Dermis microvascular lymphatic vessel endothelial cell (primary cell): Measurements from ENCODE around the gene TMEM140. TPM values are rescaled to one million over a fixed set of nuclear protein-coding genes. Genes with fewer than 3 reads are reported as not detected.
"Not testable (repeated sequence)": the region's sequence is repeated elsewhere in the genome, so short reads cannot be mapped to it uniquely, and the experiment has no call there.

Experiments
- DNase-seq, 2 donors: peaks; one replicate each; pipeline versions ENCODE4 v3.0.0 to v3.0.0-alpha.2; 2010; ENCODE audit warnings: low read depth in 2 of 2
- total RNA-seq: library from RNA; depleted of rRNA; stranded (reverse); fragments of >200 nt; gene quantifications from 2 replicates; pipeline ENCODE4 v1.2.1, GENCODE V29; 2014

Gene TMEM140
- total RNA-seq, 1 donor from 2014 or later, result 18.5 TPM

DNA sequence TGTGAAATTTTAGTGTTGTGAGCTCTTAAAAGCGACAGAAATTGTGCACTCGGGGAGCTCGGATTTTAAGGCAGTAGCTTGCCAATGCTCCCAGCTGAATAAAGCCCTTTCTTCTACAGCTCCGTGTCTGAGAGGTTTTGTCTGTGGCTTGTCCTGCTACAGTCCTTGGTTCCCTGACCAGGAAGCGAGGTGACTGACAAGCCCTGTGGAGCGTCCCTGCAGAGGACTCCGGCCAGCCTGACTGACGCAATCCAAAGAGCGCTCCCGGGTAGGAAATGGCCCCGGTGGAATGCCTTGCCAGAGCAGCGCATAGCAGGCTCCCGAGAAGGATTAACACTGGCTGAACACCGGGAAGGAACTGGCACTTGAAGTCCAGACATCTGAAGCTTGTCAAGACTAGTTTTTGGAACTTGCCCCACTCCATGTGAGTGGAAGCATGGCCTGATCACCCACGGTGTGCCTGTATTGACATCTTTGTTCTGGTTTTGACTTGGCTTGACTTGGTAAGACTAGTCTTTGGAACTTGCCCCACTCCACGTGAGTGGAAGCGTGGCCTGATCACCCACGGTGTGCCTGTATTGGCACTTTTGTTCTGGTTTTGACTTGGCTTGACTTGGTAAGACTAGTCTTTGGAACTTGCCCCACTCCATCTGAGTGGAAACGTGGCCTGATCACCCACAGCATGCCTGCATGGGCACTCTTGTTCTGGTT, 23.9 kb downstream of the TMEM140 start:
- DNase-seq, result not testable (repeated sequence)

DNA sequence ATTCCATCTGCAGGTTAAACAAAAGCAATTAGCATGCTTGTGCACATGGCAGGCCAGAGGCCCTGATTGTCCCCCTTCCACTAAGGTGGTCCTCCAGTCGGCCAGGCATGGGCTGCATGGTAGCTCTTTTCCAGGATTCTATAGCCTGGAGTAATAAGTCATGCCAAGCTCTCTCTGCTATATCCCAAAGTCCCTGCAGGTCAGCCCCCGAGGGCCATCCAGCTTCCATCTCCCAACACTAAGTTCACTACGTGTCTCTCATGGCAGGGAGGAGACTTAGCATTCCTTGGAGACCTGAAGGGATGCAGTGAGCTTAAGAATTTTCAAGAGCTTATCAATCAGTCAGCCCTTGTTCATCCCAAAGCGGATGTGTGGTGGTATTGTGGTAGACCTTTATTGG, 26.0 kb downstream of the TMEM140 start:
- not testable (repeated sequence) for DNase-seq

DNA sequence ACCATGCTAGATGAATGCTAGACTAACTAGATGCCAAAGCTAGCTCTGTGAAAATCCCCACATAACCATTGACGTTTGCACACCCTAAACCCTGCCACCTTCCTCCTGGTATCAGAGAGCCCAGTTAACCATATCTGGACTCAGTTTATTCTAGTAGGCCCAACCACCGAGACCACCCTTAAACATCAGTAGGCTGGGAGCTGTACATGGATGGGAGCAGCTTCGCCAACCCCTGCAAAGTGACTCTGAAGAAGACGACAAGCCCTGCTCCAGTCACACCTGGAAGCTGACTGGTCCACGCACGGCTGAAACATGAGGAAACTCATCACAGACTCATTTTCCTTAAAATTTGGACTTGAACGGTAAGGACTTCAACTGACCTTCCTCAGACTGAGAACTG, 27.1 kb downstream of the TMEM140 start:
- no peak for DNase-seq

DNA sequence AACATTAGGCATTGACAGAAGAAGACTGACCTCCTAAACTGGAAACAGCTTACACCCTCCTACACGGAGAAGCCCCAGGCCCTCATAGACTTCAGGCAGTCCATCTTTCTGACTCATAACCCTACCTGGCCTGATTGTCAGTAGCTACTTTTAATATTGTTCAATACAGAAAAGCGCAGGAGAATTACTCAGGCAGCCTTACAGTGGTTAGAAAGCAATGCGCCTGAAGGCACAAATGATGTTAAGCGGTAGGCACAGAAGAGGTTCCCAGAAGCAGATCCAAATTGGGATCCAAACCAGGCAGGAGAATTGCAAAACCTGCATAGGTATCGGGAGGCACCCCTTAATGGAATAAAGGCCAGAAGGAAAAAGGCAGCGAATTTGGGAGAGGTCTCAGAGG, 28.1 kb downstream of the TMEM140 start:
- DNase-seq, result no peak

DNA sequence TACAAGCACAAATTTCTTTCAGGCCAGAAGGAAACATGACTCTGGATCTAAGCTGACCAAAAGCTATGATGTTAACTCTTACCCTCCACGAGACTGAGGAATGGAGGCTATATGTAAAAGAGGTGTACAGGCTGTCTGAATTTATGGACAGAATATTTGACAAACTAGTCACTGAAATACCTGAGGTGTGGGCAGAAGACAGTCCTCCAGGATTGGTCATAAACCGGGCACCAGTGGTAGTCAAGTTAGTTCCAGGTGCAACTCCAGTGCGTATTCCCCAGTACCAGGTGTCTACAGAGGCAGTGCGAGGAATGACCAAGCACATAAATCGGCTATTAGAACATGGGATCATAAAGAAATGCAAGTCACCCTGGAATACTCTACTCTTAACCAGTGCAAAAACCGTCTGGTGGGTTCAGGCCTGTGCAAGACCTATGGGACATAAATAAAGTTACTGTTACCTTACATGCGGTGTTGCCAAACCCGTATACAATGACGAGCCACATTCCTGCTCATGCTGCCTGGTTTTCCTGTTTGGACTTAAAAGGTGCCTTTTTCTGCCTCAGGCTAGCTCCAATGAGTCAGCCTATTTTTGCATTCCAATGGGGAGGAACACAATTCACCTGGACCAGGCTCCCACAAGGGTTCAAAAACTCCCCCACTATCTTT, 29.3 kb downstream of the TMEM140 start:
- DNase-seq, result no peak

DNA sequence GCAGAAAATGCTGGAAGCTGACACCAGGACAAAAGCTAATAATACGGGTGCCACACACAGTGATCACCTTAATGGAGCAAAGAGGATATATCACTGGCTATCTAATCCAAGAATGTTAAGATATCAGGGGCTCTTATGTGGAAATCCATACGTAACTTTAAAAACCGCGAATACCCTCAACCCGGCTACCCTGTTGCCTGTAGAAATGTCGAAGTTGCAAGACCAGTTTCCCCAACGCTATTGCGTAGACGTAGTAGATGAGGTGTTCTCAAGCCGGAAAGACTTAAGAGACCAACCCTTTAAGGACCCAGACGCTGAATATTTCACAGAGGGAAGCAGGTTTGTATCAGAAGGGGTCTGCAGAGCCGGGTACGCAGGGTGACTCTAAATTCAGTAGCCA, 30.5 kb downstream of the TMEM140 start:
- no peak for DNase-seq

DNA sequence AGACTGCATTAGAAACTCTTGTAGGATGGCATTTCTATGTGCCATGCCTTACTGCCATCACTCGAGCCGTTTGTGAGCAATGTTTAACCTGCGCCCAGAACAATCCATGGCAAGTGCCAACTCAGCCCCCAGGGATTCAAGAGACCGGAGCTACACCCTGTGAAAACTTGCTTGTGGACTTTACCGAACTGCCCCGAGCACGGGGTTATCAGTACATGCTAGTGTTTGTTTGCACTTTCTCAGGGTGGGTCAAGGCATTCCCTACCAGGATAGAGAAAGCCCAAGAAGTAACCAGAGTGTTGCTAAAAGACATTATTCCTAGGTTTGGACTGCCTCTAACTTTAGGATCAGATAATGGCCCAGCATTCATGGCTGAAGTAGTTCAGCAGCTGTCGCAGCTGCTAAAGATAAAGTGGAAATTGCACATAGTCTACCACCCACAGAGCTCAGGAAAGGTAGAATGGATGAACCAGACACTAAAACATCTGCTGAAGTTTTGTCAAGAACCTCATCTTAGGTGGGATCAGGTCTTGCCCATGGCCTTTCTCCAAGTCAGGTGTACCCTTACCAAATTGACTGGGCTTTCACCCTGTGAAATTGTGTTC, 31.6 kb downstream of the TMEM140 start:
- no peak for DNase-seq

DNA sequence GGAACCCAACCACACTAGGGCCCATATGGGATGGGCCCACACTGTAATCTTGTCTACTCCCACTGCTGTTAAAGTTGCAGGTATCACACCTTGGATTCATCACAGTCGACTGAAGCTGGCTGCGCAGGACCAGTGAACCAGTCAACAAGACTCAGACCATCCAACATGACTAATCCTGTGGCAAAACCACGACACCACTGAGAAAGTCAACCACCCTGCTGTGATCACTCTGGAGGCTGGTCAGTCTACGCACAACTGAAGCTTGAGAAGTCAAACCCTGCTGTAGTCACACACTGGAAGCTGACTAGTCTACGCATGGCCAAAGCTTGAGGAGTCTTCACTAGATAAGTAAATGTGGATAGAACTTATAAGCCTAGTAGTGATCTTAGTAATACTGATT, 32.2 kb downstream of the TMEM140 start:
- no peak for DNase-seq

DNA sequence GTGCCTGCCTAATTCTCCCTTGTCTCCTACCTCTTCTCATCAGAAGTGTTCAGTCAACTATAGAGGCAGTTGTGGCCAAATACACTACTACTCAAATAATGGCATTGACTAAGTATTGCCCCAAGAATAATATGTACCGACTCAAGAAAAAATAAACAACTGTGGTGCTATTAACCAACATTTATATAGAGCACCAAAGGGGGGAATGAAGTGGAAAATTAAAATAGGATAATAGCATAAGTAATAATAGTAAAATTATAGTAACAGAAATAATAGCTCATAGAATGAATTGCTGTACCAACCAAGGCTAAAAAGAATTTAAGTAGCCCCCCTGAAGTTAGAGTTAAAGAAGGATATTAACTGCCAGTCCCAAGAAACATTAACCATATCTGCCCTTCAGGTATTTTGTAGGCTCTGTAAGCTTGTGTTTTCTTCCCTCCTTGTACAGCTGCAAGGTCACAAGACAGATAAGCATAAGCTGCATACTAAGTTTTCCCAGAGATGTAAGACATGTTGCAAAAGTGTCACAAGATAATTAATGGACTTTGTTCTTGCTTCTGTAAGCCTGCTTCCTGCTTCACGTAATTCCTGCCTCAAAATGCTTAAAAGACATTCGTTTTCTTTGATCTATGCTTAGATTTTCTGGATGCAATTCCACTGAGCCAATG, 33.5 kb downstream of the TMEM140 start:
- DNase-seq, result no peak

DNA sequence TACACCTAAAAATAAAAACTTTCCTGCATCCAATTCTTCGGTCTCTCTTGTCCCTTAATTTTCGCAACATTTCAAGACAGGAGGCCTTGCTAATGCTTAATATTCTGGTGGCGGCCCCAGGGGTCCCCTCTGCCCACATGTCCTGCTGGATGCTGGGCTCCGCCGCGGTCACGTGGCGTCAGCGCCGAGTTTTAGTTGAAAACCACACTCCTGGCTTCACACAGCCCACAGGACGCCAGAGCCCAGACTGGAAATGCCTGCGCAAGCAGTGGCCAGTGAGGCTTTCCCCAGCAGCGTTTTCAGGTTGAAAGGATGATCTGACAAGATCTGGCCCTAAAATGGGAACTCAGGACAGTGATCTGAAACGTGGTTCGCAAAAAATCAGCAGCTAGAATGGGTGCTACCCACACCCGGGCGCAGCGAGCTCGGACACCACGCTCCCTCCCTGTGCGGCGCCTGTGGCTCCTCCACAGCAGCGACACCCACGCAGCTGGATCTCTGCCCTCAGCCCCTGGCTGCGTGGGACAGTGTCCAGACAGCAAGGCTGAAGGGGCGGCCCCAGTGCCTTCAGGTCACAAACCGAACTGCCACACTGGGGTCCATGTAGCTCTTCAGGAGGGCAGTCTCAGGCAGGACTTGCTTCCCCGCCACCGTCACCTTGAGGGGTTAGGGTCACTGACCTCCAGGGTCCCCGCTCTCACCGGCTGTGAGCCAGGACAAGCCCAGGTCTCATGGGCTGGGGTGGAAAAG, 34.2 kb downstream of the TMEM140 start:
- DNase-seq, result no peak

DNA sequence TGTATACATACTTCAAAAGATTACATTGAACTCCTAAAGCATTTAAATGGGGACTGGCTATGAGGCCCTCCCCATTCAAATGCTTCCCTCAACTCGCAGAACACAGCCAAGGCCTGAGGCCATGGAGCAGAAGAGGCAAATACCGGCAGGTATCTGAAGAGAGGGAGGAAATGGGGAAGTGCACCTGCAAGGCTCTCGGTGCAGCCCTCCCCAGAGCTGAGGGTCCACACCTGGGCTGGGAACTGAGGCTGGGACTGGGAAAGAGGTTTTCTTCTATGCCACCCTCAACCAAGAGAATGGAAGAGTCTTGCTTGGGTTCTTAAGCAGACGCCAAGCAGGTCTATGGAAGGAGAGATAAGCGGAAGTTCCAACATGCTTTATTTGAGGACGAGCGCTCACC, 35.6 kb downstream of the TMEM140 start:
- no peak for DNase-seq

DNA sequence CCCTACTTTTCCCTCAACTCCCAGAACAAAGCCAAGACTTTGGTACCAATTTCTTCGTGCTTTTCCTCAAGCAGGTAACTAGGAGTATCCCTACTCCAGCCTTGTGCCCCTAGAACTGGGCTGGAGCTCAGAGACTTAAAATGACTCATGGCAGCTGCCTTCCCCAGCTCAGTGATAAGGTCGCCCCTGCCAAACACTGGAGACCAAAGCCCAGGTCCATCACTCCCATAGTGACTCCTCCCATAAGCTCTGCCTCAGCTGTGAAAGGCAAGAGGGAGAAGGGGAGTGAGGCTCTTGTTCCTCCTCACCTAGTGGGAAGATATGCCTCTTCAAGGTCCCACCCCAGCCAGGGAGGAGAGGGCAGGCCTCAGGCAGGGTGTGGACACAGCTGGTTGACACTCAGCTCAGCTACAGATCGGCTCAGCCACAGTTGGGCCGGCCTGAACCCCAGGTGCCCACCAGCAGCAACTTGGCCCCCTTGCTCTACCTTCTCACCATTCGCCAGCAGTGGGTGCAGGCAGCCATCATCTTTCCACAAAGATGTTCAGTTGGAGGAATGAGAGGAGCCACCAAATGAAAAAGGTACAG, 36.5 kb downstream of the TMEM140 start:
- DNase-seq, result no peak

DNA sequence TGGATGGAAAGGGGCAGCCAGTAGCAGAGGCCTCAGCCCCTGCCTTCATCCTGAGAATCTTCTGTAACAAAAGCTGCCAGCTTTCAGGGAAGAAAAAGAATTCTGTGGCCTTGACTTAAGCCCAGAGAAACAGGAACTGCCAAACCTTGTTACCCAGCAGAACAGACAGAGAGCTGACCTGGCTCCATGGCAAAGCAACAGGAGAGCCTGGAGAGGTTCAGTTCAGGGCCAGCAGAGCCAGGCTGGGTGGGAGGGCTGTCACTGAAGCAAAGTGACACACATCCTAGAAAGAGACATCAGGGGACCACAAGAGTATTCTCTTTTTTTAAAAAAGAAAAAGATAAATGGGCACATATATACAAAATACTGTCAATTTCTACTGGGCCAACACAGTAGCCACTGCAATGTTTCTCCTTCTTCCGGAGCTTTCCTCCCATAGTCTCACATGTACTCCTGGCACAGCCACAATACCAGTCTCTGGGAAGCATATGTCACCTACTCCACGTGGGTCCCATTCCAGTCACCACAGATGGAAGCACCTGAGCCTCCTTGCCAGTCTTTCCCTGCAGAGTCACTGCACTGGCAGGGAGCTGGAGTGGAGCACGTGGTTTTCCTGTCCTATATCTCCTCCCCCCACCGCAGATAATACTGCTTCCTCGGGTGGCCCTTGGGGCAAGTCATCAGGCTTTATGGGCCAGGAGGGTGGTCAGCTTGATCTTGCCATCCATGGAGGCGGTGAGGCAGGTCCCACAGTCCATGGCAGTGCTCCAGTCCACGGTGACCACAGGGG, 37.8 kb downstream of the TMEM140 start:
- DNase-seq, result no peak

DNA sequence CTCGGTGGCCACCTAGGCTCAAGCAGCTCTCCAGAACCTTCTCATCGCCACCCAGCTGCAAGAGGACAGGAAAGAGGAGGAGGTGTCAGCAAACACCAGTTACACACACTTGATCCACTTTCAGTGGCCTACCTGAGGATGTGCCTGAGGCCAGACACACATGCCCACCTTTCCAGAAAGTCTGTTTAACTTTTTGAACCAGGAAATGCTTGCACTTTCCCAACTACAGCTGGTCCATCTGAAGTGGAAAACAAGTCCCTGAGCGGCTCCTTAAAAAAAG, 38.3 kb downstream of the TMEM140 start:
- DNase-seq, result no peak

DNA sequence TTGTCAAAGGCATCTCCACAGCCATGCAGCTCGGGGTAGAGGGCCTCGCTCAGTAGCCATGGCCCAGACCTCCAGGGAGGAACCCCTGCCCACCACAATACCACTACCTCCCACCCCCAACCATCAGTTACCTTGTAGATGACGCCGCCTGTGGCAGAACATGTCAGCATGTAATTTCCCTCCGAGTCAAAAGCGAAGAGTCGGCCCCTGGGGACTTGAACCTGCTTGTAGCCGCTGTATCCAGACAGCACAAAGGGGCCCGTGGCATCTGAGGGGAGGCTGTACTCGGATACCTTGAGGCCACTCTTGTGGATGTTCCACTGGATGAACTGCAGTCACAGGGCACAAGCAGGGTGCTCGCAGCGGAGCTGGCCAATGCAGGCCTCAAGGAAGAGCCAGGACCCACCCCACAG, 39.0 kb downstream of the TMEM140 start:
- DNase-seq, result no peak

DNA sequence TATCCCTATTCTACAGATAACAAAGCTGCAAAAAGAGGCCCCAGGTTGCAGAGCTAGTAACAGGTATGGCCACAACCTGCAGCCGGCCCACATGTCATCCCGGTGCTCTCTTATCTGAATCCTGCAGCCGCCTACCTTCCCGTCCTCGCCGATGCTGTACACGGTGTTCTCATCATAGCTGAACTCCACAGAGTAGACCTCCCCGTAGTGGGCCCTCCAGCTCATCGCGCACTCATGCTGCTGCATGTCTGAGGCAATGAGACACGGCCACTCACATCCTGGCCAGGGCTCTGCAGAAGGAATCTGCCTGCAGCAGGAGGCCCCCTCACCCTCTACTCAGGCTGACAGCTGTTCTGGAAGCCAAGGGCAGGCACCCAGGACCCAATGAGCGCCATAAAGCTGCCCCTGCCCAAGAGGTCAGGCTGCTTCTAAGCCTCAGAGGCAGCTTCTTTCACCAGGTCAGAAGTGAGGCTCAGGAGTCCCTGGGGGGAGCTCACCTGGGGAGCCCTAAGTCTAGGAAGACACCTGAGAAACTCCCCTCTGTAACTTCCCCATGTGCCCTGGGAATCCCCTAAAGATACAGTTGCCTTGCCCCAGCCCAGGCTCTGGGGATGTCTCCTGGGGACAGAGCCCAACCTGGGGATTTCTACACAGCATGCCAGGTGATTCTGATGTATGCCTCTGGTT, 40.6 kb downstream of the TMEM140 start:
- no peak for DNase-seq

DNA sequence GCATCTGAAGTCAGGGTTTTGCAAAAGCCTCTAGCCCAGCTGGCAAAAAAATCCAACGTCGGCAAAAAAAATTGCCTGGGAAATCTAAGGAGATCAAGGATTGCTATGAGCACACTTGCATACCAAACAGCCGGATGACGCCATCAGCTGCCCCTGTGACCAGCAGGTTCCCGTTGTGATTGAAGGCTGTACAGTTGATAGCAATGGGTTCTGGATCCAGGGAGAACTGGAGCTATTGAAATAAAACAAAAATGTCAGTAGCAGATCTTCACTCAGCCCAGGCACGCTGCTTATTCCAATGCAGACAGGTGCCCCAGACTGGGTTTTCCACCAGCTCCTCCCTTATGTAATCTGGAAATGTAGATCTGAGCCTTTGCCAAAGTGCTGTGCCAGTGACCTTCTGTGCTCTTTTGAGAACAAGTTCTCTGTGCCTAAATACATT, 41.4 kb downstream of the TMEM140 start:
- no peak for DNase-seq

DNA sequence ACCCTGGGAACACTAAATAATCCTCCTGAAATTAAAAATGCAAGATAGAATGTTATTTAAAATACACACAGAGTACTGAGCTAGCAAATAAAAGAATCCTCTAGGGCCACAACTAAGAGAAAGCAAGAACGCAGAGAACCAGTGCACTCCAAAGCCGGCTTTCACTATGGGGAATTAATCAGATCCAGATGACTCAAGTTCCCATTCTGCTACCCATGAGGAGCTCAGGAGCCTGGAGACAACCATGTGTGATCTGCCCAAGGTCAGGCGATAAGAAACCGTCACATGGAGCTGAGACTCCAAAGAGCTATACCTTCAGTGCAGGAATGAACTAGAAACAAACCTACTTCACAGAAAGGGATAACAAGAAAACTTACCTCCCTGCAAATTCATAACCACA, 42.1 kb downstream of the TMEM140 start:
- no peak for DNase-seq

DNA sequence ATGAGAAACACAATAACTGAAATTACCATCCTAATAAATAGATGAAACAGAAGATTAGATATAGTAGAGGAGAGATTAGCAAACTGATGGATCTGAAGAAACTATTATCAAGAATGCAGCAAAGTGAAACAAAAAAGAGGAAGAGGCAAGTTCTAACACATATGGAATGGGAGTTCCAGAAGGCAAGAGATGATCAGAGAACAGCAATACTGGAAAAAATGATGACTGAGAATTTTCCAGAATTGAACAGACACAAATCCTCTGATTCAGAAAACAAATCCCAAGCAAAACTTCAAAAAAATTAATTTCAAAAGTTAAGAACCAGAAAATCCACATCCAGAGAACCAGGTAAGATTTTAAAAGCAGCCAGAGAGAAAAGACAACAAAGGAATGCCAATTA, 42.8 kb downstream of the TMEM140 start:
- DNase-seq, result no peak

DNA sequence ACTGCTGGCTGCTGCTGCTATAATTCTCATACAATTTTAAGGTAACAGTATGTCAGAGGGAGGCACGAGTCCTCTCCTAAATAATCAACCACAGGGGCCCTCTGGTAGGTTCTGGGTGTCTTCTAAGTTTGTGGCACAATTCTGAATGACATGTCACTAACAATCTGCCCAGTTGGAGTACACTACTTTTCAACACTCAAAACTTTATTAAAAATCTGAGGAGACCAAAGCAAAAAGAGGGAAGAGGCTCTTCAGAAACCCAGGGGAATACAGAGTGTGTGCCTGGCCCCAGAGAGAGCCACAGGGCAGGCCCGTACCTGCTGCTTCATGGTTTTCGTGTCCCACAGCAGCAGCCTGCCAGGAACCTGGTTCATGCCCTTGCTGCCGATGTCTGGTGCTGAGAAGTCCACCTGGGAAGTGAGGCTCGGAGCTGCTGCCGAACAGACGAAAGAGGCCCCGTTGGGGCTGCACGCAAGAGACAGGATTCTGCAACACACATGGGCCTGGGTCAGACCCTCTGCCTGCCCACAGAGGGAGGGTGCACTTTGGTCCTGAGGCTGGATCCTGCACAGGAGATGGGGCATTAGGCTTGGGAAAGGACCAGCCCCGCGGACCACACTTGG, 45.2 kb downstream of the TMEM140 start:
- DNase-seq, result no peak
